Glutamatergic neuron (in vitro differentiated cells): Measurements from ENCODE around the gene SUN3. TPM values are rescaled to one million over a fixed set of nuclear protein-coding genes. Genes with fewer than 3 reads are reported as not detected.

ENCODE experiments used
- DNase-seq: peaks from one replicate; pipeline ENCODE4 v3.0.0; 2022
- H3K27ac Mint-ChIP-seq: one replicate; pipeline ENCODE4 v1.8.0; 2020; ENCODE audit warnings: mild to moderate bottlenecking, mixed read lengths, inconsistent platforms; ENCODE audit not compliant: unreplicated experiment
- H3K27me3 Mint-ChIP-seq: one replicate; pipeline ENCODE4 v1.8.0; 2020; ENCODE audit warnings: mild to moderate bottlenecking, moderate library complexity, mixed read lengths, inconsistent platforms; ENCODE audit not compliant: unreplicated experiment
- H3K36me3 Mint-ChIP-seq: one replicate; pipeline ENCODE4 v1.8.0; 2020; ENCODE audit warnings: mild to moderate bottlenecking, mixed read lengths, inconsistent platforms; ENCODE audit not compliant: unreplicated experiment
- H3K4me1 Mint-ChIP-seq: one replicate; pipeline ENCODE4 v1.8.0; 2020; ENCODE audit warnings: mild to moderate bottlenecking, low read depth, mixed read lengths, inconsistent platforms; ENCODE audit not compliant: unreplicated experiment
- H3K4me3 Mint-ChIP-seq: one replicate; pipeline ENCODE4 v1.8.0; 2020; ENCODE audit warnings: mild to moderate bottlenecking, mixed read lengths, inconsistent platforms; ENCODE audit not compliant: unreplicated experiment
- H3K9me3 Mint-ChIP-seq: one replicate; pipeline ENCODE4 v1.8.0; 2020; ENCODE audit warnings: mild to moderate bottlenecking, moderate library complexity, mixed read lengths, inconsistent platforms; ENCODE audit not compliant: unreplicated experiment
- CTCF ChIP-seq: fragments of 200-600 bp; sonication (generic); IDR thresholded peaks from one replicate; pipeline ENCODE4 v1.5.0; 2021; ENCODE audit not compliant: partially characterized antibody, unreplicated experiment
- total RNA-seq: library from RNA; stranded (reverse); fragmentation: NEBNext Ultra II Directional; extraction: Animal tissue kit (Norgen Biotek cat#: 25700); gene quantifications from one replicate; pipeline ENCODE4 v1.2.1, GENCODE V29; 2021; ENCODE audit not compliant: unreplicated experiment

The SUN3 gene
- total RNA-seq, 1 donor from 2014 or later = not detected

GRCh38 chr7:48016641-48017040, 12.3 kb downstream of the SUN3 start:
- Mint-ChIP-seq H3K4me1 (no peaks in the 10 kb centered on the region), H3K36me3 (no peaks in the 10 kb centered on the region), H3K27ac (no peak overlapping the region), H3K27me3 (no peaks in the 10 kb centered on the region), H3K9me3 (no peaks in the 10 kb centered on the region), H3K4me3 (no peak overlapping the region)
- no peak for TF ChIP-seq CTCF
- DNase-seq = no peak

- H3K4me3 Mint-ChIP-seq = no peak overlapping the region
- peaks cover 3% of the 10 kb centered on the region for H3K27me3 Mint-ChIP-seq
- no peak for TF ChIP-seq CTCF
- H3K4me1 Mint-ChIP-seq = no peaks in the 10 kb centered on the region
- no peak for DNase-seq
- no peak overlapping the region for H3K27ac Mint-ChIP-seq
- no peaks in the 10 kb centered on the region for H3K9me3 Mint-ChIP-seq
- H3K36me3 Mint-ChIP-seq = no peaks in the 10 kb centered on the region
These were observed 17.0 kb downstream of the SUN3 start for GRCh38 chr7:48011951-48012350.

- peaks cover 3% of the 10 kb centered on the region for H3K27me3 Mint-ChIP-seq
- H3K27ac Mint-ChIP-seq = no peak overlapping the region
- H3K36me3 Mint-ChIP-seq = no peaks in the 10 kb centered on the region
- TF ChIP-seq CTCF = no peak
- H3K4me3 Mint-ChIP-seq = no peak overlapping the region
- DNase-seq = no peak
- no peaks in the 10 kb centered on the region for H3K9me3 Mint-ChIP-seq
- no peaks in the 10 kb centered on the region for H3K4me1 Mint-ChIP-seq
These were observed 17.6 kb downstream of the SUN3 start for GRCh38 chr7:48011323-48011722.

- H3K27me3 Mint-ChIP-seq = peaks cover 3% of the 10 kb centered on the region
- no peak for TF ChIP-seq CTCF
- peaks cover under 1% of the 10 kb centered on the region for H3K4me1 Mint-ChIP-seq
- no peak for DNase-seq
- no peak overlapping the region for H3K27ac Mint-ChIP-seq
- H3K4me3 Mint-ChIP-seq = no peak overlapping the region
- H3K36me3 Mint-ChIP-seq = no peaks in the 10 kb centered on the region
- H3K9me3 Mint-ChIP-seq = no peaks in the 10 kb centered on the region
These were observed 19.0 kb downstream of the SUN3 start for GRCh38 chr7:48009954-48010353.

- no peak for DNase-seq
- H3K27ac Mint-ChIP-seq = no peak overlapping the region
- no peaks in the 10 kb centered on the region for H3K9me3 Mint-ChIP-seq
- peaks cover 3% of the 10 kb centered on the region for H3K27me3 Mint-ChIP-seq
- peaks cover 4% of the 10 kb centered on the region for H3K4me1 Mint-ChIP-seq
- H3K36me3 Mint-ChIP-seq = no peaks in the 10 kb centered on the region
- TF ChIP-seq CTCF = no peak
- no peak overlapping the region for H3K4me3 Mint-ChIP-seq
These were observed 19.6 kb downstream of the SUN3 start for GRCh38 chr7:48009257-48009656.
